HG03095 (cell line): ENCODE data around the gene FIBIN.
"Not testable (repeated sequence)": the region's sequence is repeated elsewhere in the genome, so short reads cannot be mapped to it uniquely, and the experiment has no call there.

Experiments
- ATAC-seq: cut with Tn5 transposase; IDR thresholded peaks from one replicate; pipeline ENCODE4 v1.9.1; 2021; ENCODE audit warnings: moderate library complexity; ENCODE audit not compliant: unreplicated experiment

The FIBIN gene

GRCh38 chr11:26976389-26976788 lies 17.5 kb upstream of the FIBIN start:
- no peak for ATAC-seq

GRCh38 chr11:26977209-26977608 lies 16.7 kb upstream of the FIBIN start:
- ATAC-seq = not testable (repeated sequence)

- no peak for ATAC-seq
Observed at GRCh38 chr11:26983645-26984044, 10.3 kb upstream of the FIBIN start.

GRCh38 chr11:26985470-26985869 lies 8.4 kb upstream of the FIBIN start:
- ATAC-seq = no peak

GRCh38 chr11:26985943-26986342 lies 8.0 kb upstream of the FIBIN start:
- no peak for ATAC-seq

GRCh38 chr11:26987272-26987671 lies 6.6 kb upstream of the FIBIN start:
- ATAC-seq = no peak

- ATAC-seq = no peak
Observed at GRCh38 chr11:26987731-26988130, 6.2 kb upstream of the FIBIN start.

- ATAC-seq = no peak
Observed at GRCh38 chr11:26992031-26992541, 1.8 kb upstream of the FIBIN start.

- ATAC-seq = no peak
Observed at GRCh38 chr11:26994631-26995095, 751 bp downstream of the FIBIN start.

GRCh38 chr11:26995701-26996460 lies 2.0 kb downstream of the FIBIN start:
- ATAC-seq = no peak

GRCh38 chr11:26997378-26997777 lies 3.5 kb downstream of the FIBIN start:
- ATAC-seq = no peak

- not testable (repeated sequence) for ATAC-seq
Observed at GRCh38 chr11:27001136-27001730, 7.3 kb downstream of the FIBIN start.

GRCh38 chr11:27002431-27002830 lies 8.5 kb downstream of the FIBIN start:
- no peak for ATAC-seq

- ATAC-seq = no peak
Observed at GRCh38 chr11:27002838-27003237, 8.9 kb downstream of the FIBIN start.

GRCh38 chr11:27004103-27004502 lies 10.2 kb downstream of the FIBIN start:
- no peak for ATAC-seq

GRCh38 chr11:27008811-27009535 lies 15.1 kb downstream of the FIBIN start:
- ATAC-seq = no peak

- no peak for ATAC-seq
Observed at GRCh38 chr11:27011560-27012233, 17.8 kb downstream of the FIBIN start.

- no peak for ATAC-seq
Observed at GRCh38 chr11:27012234-27012921, 18.5 kb downstream of the FIBIN start.

GRCh38 chr11:27013781-27014361 lies 20.0 kb downstream of the FIBIN start:
- ATAC-seq = no peak

- ATAC-seq = no peak
Observed at GRCh38 chr11:27018902-27019529, 25.1 kb downstream of the FIBIN start.
